Measurements from ENCODE around the gene HPS4. TPM values are rescaled to one million over a fixed set of nuclear protein-coding genes. Genes with fewer than 3 reads are reported as not detected.

HPS4 gene
- total RNA-seq, 1 experiment from 2014 or later, result 21.2 TPM

DNA sequence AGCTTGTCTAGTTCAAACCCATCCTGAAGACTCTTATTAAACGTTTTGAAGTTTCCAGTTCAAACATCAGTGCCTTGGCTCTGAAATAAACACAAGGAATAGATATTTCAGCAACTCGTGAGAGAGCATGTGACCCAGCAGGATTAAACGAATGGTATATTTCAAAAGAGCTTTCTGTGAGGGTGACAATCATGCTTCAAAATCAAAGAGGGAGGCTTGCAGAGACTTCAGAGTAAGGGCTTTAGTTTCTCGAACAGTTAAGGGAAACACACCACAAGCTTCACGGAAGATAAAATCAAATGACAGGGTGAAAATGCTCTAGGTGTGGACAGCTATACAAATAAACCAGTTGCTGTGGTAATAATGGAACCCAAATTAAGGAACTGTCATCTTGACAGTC is 1.4 kb downstream of the HPS4 start:
- no peak overlapping the region for H3K4me3 ChIP-seq
- no peaks in the 10 kb centered on the region for H3K9me3 ChIP-seq (ENCODE audit: insufficient read depth, low read depth)
- peaks cover 23% of the 10 kb centered on the region for H3K4me1 ChIP-seq (replicated peaks; ENCODE audit: insufficient read depth)
- no peaks in the 10 kb centered on the region for H3F3A ChIP-seq (ENCODE audit: insufficient read depth, low read depth)
- intact Hi-C loops (cut with micrococcal nuclease; ENCODE audit: unreplicated experiment), result no loop called here
- peak overlapping the region; percentile 91; the same call in 1 of the 2 replicates for H3K4me2 ChIP-seq
- TF ChIP-seq EZH2 (IDR thresholded peaks at IDR 0.05; ENCODE audit: low read depth), result no peak
- TF ChIP-seq, protein P1, sequence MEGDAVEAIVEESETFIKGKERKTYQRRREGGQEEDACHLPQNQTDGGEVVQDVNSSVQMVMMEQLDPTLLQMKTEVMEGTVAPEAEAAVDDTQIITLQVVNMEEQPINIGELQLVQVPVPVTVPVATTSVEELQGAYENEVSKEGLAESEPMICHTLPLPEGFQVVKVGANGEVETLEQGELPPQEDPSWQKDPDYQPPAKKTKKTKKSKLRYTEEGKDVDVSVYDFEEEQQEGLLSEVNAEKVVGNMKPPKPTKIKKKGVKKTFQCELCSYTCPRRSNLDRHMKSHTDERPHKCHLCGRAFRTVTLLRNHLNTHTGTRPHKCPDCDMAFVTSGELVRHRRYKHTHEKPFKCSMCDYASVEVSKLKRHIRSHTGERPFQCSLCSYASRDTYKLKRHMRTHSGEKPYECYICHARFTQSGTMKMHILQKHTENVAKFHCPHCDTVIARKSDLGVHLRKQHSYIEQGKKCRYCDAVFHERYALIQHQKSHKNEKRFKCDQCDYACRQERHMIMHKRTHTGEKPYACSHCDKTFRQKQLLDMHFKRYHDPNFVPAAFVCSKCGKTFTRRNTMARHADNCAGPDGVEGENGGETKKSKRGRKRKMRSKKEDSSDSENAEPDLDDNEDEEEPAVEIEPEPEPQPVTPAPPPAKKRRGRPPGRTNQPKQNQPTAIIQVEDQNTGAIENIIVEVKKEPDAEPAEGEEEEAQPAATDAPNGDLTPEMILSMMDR (conservative IDR thresholded peaks at IDR 0.05), result no peak
- BruUV-seq (replicated peaks), result no TSS peak
- H3K79me2 ChIP-seq (ENCODE audit: low read depth), result peaks cover 36% of the 10 kb centered on the region
- ChIA-PET POLR2A (ENCODE audit: unreplicated experiment) (no interaction called here), CTCF (no interaction called here)
- H3K27me3 ChIP-seq (ENCODE audit: insufficient read depth, low read depth), result no peaks in the 10 kb centered on the region
- no peak overlapping the region for H3K27ac ChIP-seq
- no peaks in the 10 kb centered on the region for H3K36me3 ChIP-seq (ENCODE audit: low read depth)
- no peaks in the 10 kb centered on the region; the same call in 1 of the 2 replicates for H4K20me1 ChIP-seq (ENCODE audit: insufficient read depth)
- H3K9me2 ChIP-seq (ENCODE audit: insufficient read depth), result no peaks in the 10 kb centered on the region
- no peak overlapping the region for H2AFZ ChIP-seq
- DNase-seq, result no peak

DNA sequence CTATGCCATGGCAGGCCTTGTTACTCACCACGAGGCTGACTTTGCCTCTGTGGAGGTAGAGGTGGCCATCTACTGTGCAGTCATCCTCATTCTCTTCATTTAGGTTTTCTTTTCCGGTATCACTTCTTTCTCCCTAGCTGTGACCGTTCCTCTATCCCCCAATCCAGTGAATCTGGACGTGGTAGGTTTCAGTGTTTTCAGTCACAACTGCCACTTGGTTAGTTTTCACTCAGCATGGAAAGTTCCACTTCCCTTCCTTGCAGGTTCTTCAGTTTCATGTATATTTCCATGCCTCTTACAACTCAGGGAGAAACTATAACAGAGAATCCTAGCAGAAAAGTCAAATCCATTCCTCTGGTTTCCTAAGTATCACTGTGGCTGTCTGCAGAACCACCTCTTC is 1.9 kb downstream of the HPS4 start:
- Histone ChIP-seq H3K4me1 (replicated peaks; ENCODE audit: insufficient read depth) (peaks cover 23% of the 10 kb centered on the region), H4K20me1 (ENCODE audit: insufficient read depth) (no peaks in the 10 kb centered on the region; the same call in 1 of the 2 replicates), H3K9me3 (ENCODE audit: insufficient read depth, low read depth) (no peaks in the 10 kb centered on the region), H3K36me3 (ENCODE audit: low read depth) (no peaks in the 10 kb centered on the region), H3K79me2 (ENCODE audit: low read depth) (peaks cover 36% of the 10 kb centered on the region), H3K9me2 (ENCODE audit: insufficient read depth) (no peaks in the 10 kb centered on the region), H3K27me3 (ENCODE audit: insufficient read depth, low read depth) (no peaks in the 10 kb centered on the region), H3F3A (ENCODE audit: insufficient read depth, low read depth) (no peaks in the 10 kb centered on the region), H3K27ac (no peak overlapping the region), H3K4me3 (no peak overlapping the region), H3K4me2 (no peak overlapping the region), H2AFZ (no peak overlapping the region)
- intact Hi-C loops (cut with micrococcal nuclease; ENCODE audit: unreplicated experiment), result no loop called here
- no TSS peak for BruUV-seq (replicated peaks)
- TF ChIP-seq EZH2 (IDR thresholded peaks at IDR 0.05; ENCODE audit: low read depth), result no peak
- TF ChIP-seq, protein P1 (conservative IDR thresholded peaks at IDR 0.05), result no peak
- ChIA-PET POLR2A (ENCODE audit: unreplicated experiment) (no interaction called here), CTCF (no interaction called here)
- DNase-seq, result no peak

DNA sequence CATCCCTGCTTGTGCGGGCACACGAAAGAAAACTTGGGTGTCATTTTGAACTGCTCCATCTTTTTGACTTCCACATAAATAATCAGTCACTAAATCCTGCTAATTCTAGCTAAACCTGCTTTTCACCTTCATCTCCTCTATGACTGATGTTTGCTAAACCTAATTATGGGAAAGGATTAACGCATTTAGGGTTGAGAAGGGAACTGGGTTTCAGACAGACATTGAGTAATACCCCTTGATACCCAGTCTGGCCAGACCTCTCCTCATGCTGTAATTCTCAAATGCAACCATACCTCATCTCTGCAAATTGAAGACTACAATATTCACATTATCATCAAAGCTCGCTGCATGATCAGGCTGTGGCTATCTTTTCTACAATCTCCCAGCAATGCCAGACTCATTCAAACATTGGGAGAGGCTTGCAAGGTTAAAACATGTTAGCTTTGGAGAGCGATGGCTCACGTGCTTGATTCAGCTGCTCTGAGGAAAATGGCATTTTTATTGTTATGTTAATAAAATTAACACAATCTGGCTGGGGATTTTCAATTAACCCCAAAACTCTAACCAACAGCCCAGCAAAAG is 2.4 kb downstream of the HPS4 start:
- H3K36me3 ChIP-seq (ENCODE audit: low read depth), result no peaks in the 10 kb centered on the region
- H3K9me3 ChIP-seq (ENCODE audit: insufficient read depth, low read depth), result no peaks in the 10 kb centered on the region
- intact Hi-C loops (cut with micrococcal nuclease; ENCODE audit: unreplicated experiment), result no loop called here

More for the DNA sequence above, 2.4 kb downstream of the HPS4 start:
- TF ChIP-seq, protein P1 (conservative IDR thresholded peaks at IDR 0.05), result no peak
- no peak for TF ChIP-seq EZH2 (IDR thresholded peaks at IDR 0.05; ENCODE audit: low read depth)
- H3K79me2 ChIP-seq (ENCODE audit: low read depth), result peaks cover 36% of the 10 kb centered on the region
- ChIA-PET POLR2A (ENCODE audit: unreplicated experiment) (no interaction called here), CTCF (no interaction called here)
- no peak overlapping the region for H3K4me2 ChIP-seq
- H4K20me1 ChIP-seq (ENCODE audit: insufficient read depth), result no peaks in the 10 kb centered on the region; the same call in 1 of the 2 replicates
- H3K27ac ChIP-seq, result no peak overlapping the region
- no peak overlapping the region for H3K4me3 ChIP-seq
- H3K9me2 ChIP-seq (ENCODE audit: insufficient read depth), result no peaks in the 10 kb centered on the region
- no peaks in the 10 kb centered on the region for H3F3A ChIP-seq (ENCODE audit: insufficient read depth, low read depth)
- H3K27me3 ChIP-seq (ENCODE audit: insufficient read depth, low read depth), result no peaks in the 10 kb centered on the region
- H2AFZ ChIP-seq, result no peak overlapping the region
- no TSS peak for BruUV-seq (replicated peaks)
- no peak for DNase-seq
- H3K4me1 ChIP-seq (replicated peaks; ENCODE audit: insufficient read depth), result peaks cover 23% of the 10 kb centered on the region

Measured in PC-9 (cell line).